PC-3 (cell line): ENCODE measurements around the gene KRTAP1-3. TPM values are rescaled to one million over a fixed set of nuclear protein-coding genes. Genes with fewer than 3 reads are reported as not detected.

Source experiments
- ATAC-seq: fragments of 200-7000 bp; cut with Tn5 transposase; 2 replicates; pipeline ENCODE4 v1.9.1; 2020; ENCODE audit warnings: mild to moderate bottlenecking, moderate library complexity
- BruUV-seq: library from RNA; stranded (reverse); fragments of 400-500 nt; replicated peaks from 2 replicates; lab custom pipeline; 2021; lab: Mats Ljungman, UMichigan
- CTCF ChIA-PET: fragments of 300-600 bp; sonication (Branson Sonifier 250); formaldehyde crosslinking; loops from one replicate; lab custom pipeline; 2022; ENCODE audit warnings: antibody characterized with exemption; lab: Charles Lee
- POLR2A ChIA-PET: fragments of 300-600 bp; sonication (Branson Sonifier 250); formaldehyde crosslinking; loops from one replicate; lab custom pipeline; 2022; ENCODE audit warnings: antibody characterized with exemption; ENCODE audit not compliant: unreplicated experiment; lab: Charles Lee
- DNase-seq: peaks from one replicate; pipeline ENCODE4 v3.0.0-alpha.2; 2015
- H2AFZ ChIP-seq: fragments of 300-600 bp; sonication (generic); 2 replicates; pipeline ENCODE4 v1.6.0; 2016; ENCODE audit warnings: antibody characterized with exemption, low read length
- H3F3A ChIP-seq: fragments of 300-600 bp; sonication (generic); one replicate; pipeline ENCODE4 v1.6.0; 2017; ENCODE audit warnings: antibody characterized with exemption, low read length, control low read depth, mild to moderate bottlenecking; ENCODE audit not compliant: unreplicated experiment
- H3K27ac ChIP-seq: fragments of 300-600 bp; sonication (generic); 2 replicates; pipeline ENCODE4 v1.5.1; 2016; ENCODE audit warnings: mild to moderate bottlenecking, low read length
- H3K27me3 ChIP-seq: fragments of 300-600 bp; sonication (generic); 2 replicates; pipeline ENCODE4 v1.6.1; 2016; ENCODE audit warnings: low read length, mixed read lengths
- H3K36me3 ChIP-seq: fragments of 300-600 bp; sonication (generic); 2 replicates; pipeline ENCODE4 v1.6.1; 2016; ENCODE audit warnings: low read depth, mixed run types, low read length, mixed read lengths
- H3K4me1 ChIP-seq: fragments of 300-600 bp; sonication (generic); 2 replicates; pipeline ENCODE4 v1.5.1; 2016; ENCODE audit warnings: low read length; ENCODE audit not compliant: insufficient read depth
- H3K4me2 ChIP-seq: fragments of 300-600 bp; sonication (generic); 2 replicates; pipeline ENCODE4 v1.6.0; 2016; ENCODE audit warnings: low read length
- H3K4me3 ChIP-seq: fragments of 300-600 bp; sonication (generic); 2 replicates; pipeline ENCODE4 v1.5.1; 2016; ENCODE audit warnings: mild to moderate bottlenecking, low read length, mixed read lengths
- H3K79me2 ChIP-seq: fragments of 300-600 bp; sonication (generic); 2 replicates; pipeline ENCODE4 v1.6.1; 2017; ENCODE audit warnings: low read length, mixed read lengths
- H3K9ac ChIP-seq: fragments of 300-600 bp; sonication (generic); 2 replicates; pipeline ENCODE4 v1.6.0; 2016; ENCODE audit warnings: mild to moderate bottlenecking, low read length
- H3K9me2 ChIP-seq: fragments of 300-600 bp; sonication (generic); replicated peaks from 2 replicates; pipeline ENCODE4 v1.6.1; 2016; ENCODE audit warnings: mixed run types, low read length, mixed read lengths
- H3K9me3 ChIP-seq: fragments of 300-600 bp; sonication (generic); 2 replicates; pipeline ENCODE4 v1.6.1; 2016; ENCODE audit warnings: low read length, mixed read lengths
- H4K20me1 ChIP-seq: fragments of 300-600 bp; sonication (generic); 2 replicates; pipeline ENCODE4 v1.6.1; 2016; ENCODE audit warnings: low read length, mixed read lengths
- CTCF ChIP-seq: fragments of 300-600 bp; sonication (generic); conservative IDR thresholded peaks from 2 replicates; pipeline ENCODE4 v1.5.1; 2017; ENCODE audit warnings: antibody characterized with exemption, low read depth, mild to moderate bottlenecking, low read length
- EZH2 ChIP-seq: fragments of 300-600 bp; sonication (generic); IDR thresholded peaks from one replicate; pipeline ENCODE4 v1.6.1; 2017; ENCODE audit warnings: antibody characterized with exemption, mild to moderate bottlenecking, low read length; ENCODE audit not compliant: unreplicated experiment
- EZH2phosphoT487 ChIP-seq: fragments of 300-600 bp; sonication (generic); IDR thresholded peaks from 2 replicates; pipeline ENCODE4 v1.6.1; 2018; ENCODE audit warnings: mild to moderate bottlenecking, antibody characterized with exemption, low read length, borderline replicate concordance
- intact Hi-C: fragments of 100-400 bp; cut with micrococcal nuclease; formaldehyde crosslinking; loops from 2 replicates; pipeline ENCODE4 v1.9.0; 2023
- total RNA-seq: library from RNA; depleted of rRNA; stranded (reverse); fragments of >200 nt; gene quantifications from 2 replicates; pipeline ENCODE4 v1.2.3, GENCODE V29; 2014

KRTAP1-3 gene
- total RNA-seq, 1 experiment from 2014 or later: not detected

GRCh38 chr17:41010441-41010840 is 24.2 kb downstream of the KRTAP1-3 start:
- BruUV-seq: no TSS peak
- no peaks in the 10 kb centered on the region for H3K79me2 ChIP-seq
- H3K9ac ChIP-seq: no peak overlapping the region
- ChIA-PET POLR2A (no interaction called here), CTCF (no interaction called here)
- H3K27ac ChIP-seq: no peak overlapping the region
- peaks cover 46% of the 10 kb centered on the region for H3K4me1 ChIP-seq
- H3K36me3 ChIP-seq: no peaks in the 10 kb centered on the region
- H3K9me2 ChIP-seq: no peaks in the 10 kb centered on the region
- H3K9me3 ChIP-seq: no peaks in the 10 kb centered on the region
- DNase-seq (no peak), ATAC-seq (no peak)
- intact Hi-C loops: no loop called here
- no peak for TF ChIP-seq CTCF
- TF ChIP-seq EZH2: no peak
- TF ChIP-seq EZH2phosphoT487: no peak
- H3F3A ChIP-seq: peaks cover 5% of the 10 kb centered on the region
- H3K27me3 ChIP-seq: no peaks in the 10 kb centered on the region
- H3K4me2 ChIP-seq: no peak overlapping the region
- no peaks in the 10 kb centered on the region for H4K20me1 ChIP-seq
- H2AFZ ChIP-seq: no peak overlapping the region
- no peak overlapping the region for H3K4me3 ChIP-seq

DNA sequence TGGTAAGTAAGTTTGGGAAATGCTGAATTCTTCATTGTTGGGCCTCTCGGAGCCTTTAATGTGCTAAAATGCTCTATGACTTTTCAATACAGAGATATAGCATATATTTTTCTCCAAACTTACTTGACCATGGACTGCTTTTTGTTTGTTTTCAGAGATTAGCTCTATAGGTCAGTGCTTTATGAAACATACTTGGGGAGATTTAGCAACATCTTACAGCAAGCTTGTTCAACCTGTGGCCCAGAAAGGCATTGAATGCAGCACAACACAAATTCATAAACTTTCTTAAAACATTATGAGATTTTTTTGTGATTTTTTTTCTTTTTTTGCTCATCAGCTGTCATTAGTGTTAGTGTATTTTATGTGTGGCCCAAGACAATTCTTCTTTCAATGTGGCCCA is 24.7 kb downstream of the KRTAP1-3 start:
- Histone ChIP-seq H3K36me3 (no peaks in the 10 kb centered on the region), H3K9me3 (no peaks in the 10 kb centered on the region), H3K27ac (peak overlapping the region; percentile 28), H2AFZ (no peak overlapping the region), H3K4me1 (peaks cover 46% of the 10 kb centered on the region), H3K9me2 (no peaks in the 10 kb centered on the region), H3K9ac (no peak overlapping the region), H3K79me2 (no peaks in the 10 kb centered on the region), H3K27me3 (no peaks in the 10 kb centered on the region), H4K20me1 (no peaks in the 10 kb centered on the region), H3K4me3 (no peak overlapping the region), H3F3A (peaks cover 5% of the 10 kb centered on the region), H3K4me2 (peak overlapping the region; percentile 31)
- ATAC-seq: no peak
- ChIA-PET CTCF (interaction anchor here (0.6 kb wide), 1 partner anchor 50 kb away, joined by 3 read pairs; no protein-coding TSS in a partner anchor), POLR2A (no interaction called here)
- intact Hi-C loops: loop anchor here (10.0 kb wide), 2 partner anchors 55 to 95 kb away; partner anchors contain the start of genes KRTAP2-3 and KRTAP2-4
- no peak for TF ChIP-seq CTCF
- TF ChIP-seq EZH2phosphoT487: no peak
- no peak for TF ChIP-seq EZH2
- DNase-seq: no peak
- BruUV-seq: no TSS peak

DNA sequence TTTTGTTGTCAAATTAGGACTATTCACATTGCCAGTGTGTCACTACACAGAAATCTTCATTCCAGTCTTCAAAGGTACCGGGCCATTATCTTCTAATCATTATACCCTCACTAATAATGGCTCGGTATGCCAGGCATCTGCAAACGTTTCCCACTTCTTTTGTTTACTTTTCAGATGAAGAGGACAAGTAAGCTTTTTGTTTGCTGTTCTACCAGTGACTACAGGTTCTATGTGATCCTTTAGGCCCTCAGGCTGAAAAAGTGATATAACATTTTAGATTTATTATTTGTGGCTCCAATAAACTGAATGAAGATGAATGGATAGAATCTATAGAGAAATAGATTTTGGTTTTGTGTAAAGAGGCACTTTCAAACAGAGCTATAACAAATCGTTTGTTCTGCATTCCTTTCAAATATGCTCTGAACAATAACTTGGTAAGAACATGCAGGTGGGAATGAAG is 25.3 kb downstream of the KRTAP1-3 start:
- POLR2A ChIA-PET: no interaction called here
- Histone ChIP-seq H3K27ac (peak overlapping the region; percentile 28), H3K9me3 (no peaks in the 10 kb centered on the region), H3K27me3 (no peaks in the 10 kb centered on the region), H3K36me3 (no peaks in the 10 kb centered on the region), H3K79me2 (no peaks in the 10 kb centered on the region), H3K9me2 (no peaks in the 10 kb centered on the region), H3K4me2 (peak overlapping the region; percentile 31), H3K4me1 (peaks cover 45% of the 10 kb centered on the region), H3K4me3 (no peak overlapping the region), H3F3A (peaks cover 5% of the 10 kb centered on the region), H4K20me1 (no peaks in the 10 kb centered on the region), H2AFZ (no peak overlapping the region), H3K9ac (no peak overlapping the region)
- DNase-seq (peak; percentile 81), ATAC-seq (peak; percentile 61)
- no TSS peak for BruUV-seq
- CTCF ChIA-PET: interaction anchor here (0.6 kb wide), 1 partner anchor 50 kb away, joined by 3 read pairs; no protein-coding TSS in a partner anchor
- no peak for TF ChIP-seq EZH2
- no peak for TF ChIP-seq EZH2phosphoT487
- TF ChIP-seq CTCF: no peak
- intact Hi-C loops: loop anchor here (10.0 kb wide), 2 partner anchors 55 to 95 kb away; partner anchors contain the start of genes KRTAP2-3 and KRTAP2-4
